Caco-2 (cell line): ENCODE data around the gene TRIM24. TPM values are rescaled to one million over a fixed set of nuclear protein-coding genes. Genes with fewer than 3 reads are reported as not detected.

Source experiments
- BruUV-seq: library from RNA; stranded (reverse); fragments of 400-500 nt; replicated peaks from 2 replicates; lab custom pipeline; 2021; lab: Mats Ljungman, UMichigan
- CTCF ChIA-PET: fragments of 300-600 bp; sonication (Branson Sonifier 250); formaldehyde crosslinking; loops from one replicate; lab custom pipeline; 2022; ENCODE audit warnings: antibody characterized with exemption; lab: Charles Lee
- POLR2A ChIA-PET: fragments of 300-600 bp; sonication (Branson Sonifier 250); formaldehyde crosslinking; loops from one replicate; lab custom pipeline; 2022; ENCODE audit warnings: antibody characterized with exemption; lab: Charles Lee
- DNase-seq, 2 experiments: peaks; one replicate each; pipeline versions ENCODE4 v3.0.0 to v3.0.0-alpha.2; 2020 to 2022
- H3K27me3 ChIP-seq: replicated peaks from 2 replicates; pipeline ENCODE4 v1.6.0; 2011; ENCODE audit warnings: low read length; ENCODE audit not compliant: control insufficient read depth, insufficient read depth
- H3K36me3 ChIP-seq: 2 replicates; pipeline ENCODE4 v1.5.1; 2011; ENCODE audit warnings: low read length; ENCODE audit not compliant: control insufficient read depth, insufficient read depth
- H3K4me1 ChIP-seq: fragments of 250-450 bp; sonication (Bioruptor Pico); 2 replicates; pipeline ENCODE4 v1.5.1; 2020; ENCODE audit warnings: mild to moderate bottlenecking
- H3K4me3 ChIP-seq: 2 replicates; pipeline ENCODE4 v1.5.1; 2011; ENCODE audit warnings: low read depth, mild to moderate bottlenecking, control low read depth, low read length
- H3K9me3 ChIP-seq: fragments of 250-450 bp; sonication (Bioruptor Pico); 2 replicates; pipeline ENCODE4 v1.5.1; 2020; ENCODE audit warnings: mild to moderate bottlenecking, moderate library complexity
- H3K27ac Mint-ChIP-seq: one replicate; pipeline ENCODE4 v1.8.0; 2022; ENCODE audit warnings: mixed read lengths; ENCODE audit not compliant: unreplicated experiment
- H3K27me3 Mint-ChIP-seq: one replicate; pipeline ENCODE4 v1.8.0; 2022; ENCODE audit warnings: mixed read lengths; ENCODE audit not compliant: insufficient read depth, unreplicated experiment
- H3K36me3 Mint-ChIP-seq: one replicate; pipeline ENCODE4 v1.8.0; 2022; ENCODE audit warnings: mild to moderate bottlenecking, mixed read lengths; ENCODE audit not compliant: insufficient read depth, unreplicated experiment
- H3K4me1 Mint-ChIP-seq: one replicate; pipeline ENCODE4 v1.8.0; 2022; ENCODE audit warnings: low read depth, mixed read lengths; ENCODE audit not compliant: unreplicated experiment
- H3K4me3 Mint-ChIP-seq: one replicate; pipeline ENCODE4 v1.8.0; 2022; ENCODE audit warnings: mild to moderate bottlenecking, moderate library complexity, mixed read lengths; ENCODE audit not compliant: unreplicated experiment
- H3K9me3 Mint-ChIP-seq: one replicate; pipeline ENCODE4 v1.8.0; 2022; ENCODE audit warnings: mixed read lengths; ENCODE audit not compliant: unreplicated experiment
- intact Hi-C: fragments of 100-400 bp; cut with micrococcal nuclease; formaldehyde crosslinking; loops from one replicate; pipeline ENCODE4 v1.10.0; 2022; ENCODE audit not compliant: unreplicated experiment
- total RNA-seq: library from RNA; stranded (reverse); gene quantifications from 2 replicates; pipeline ENCODE4 v1.2.3, GENCODE V29; 2022
- TF ChIP-seq, protein P1 (sequence below), 2 experiments: fragments of 200-600 bp in 1 of 2; IDR thresholded peaks; 1 replicate in 1 of 2; 2 replicates in 1 of 2; pipeline versions ENCODE4 v1.5.1 to v1.8.0; 2011 to 2022; ENCODE audit warnings: antibody characterized with exemption in 1 of 2, control low read depth in 1 of 2, inconsistent platforms in 1 of 2, low read depth in 1 of 2, low read length in 1 of 2, mild to moderate bottlenecking in 1 of 2, moderate library complexity in 1 of 2; ENCODE audit not compliant: insufficient read depth in 1 of 2, severe bottlenecking in 1 of 2, unreplicated experiment in 1 of 2

TRIM24 gene
- total RNA-seq, 1 experiment from 2014 or later, result 58.2 TPM

DNA sequence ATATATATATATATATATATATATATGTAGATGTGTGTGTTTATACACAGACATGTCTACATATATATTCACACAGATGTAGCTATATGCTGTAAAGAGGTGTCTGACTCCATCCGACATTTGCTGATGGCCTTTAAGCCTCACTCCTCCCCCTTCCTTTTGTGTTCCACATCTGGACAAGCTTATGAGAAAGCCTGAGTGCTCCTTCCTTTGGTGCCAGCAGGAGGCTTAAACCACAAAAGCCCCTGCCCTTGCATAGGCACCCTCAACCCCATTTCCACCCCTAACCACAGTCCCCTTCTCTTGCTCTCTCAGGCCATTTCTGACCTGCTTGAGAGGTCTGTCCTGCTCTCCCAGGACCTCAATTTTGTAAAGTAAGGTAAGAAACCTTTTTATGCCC, 142.4 kb downstream of the TRIM24 start:
- H3K27me3 ChIP-seq, result no peaks in the 10 kb centered on the region
- DNase-seq, result no peak
- no TSS peak for BruUV-seq
- H3K4me3 ChIP-seq, result no peak overlapping the region
- Mint-ChIP-seq H3K4me3 (no peak overlapping the region), H3K27ac (no peak overlapping the region), H3K4me1 (peaks cover 15% of the 10 kb centered on the region), H3K36me3 (no peaks in the 10 kb centered on the region), H3K27me3 (no peaks in the 10 kb centered on the region), H3K9me3 (peaks cover 19% of the 10 kb centered on the region)
- H3K36me3 ChIP-seq, result no peaks in the 10 kb centered on the region
- ChIA-PET POLR2A (no interaction called here), CTCF (interaction anchor here (0.6 kb wide), 1 partner anchor 167 kb away, joined by 3 read pairs; no protein-coding TSS in a partner anchor)
- H3K4me1 ChIP-seq, result no peaks in the 10 kb centered on the region
- TF ChIP-seq, protein P1, sequence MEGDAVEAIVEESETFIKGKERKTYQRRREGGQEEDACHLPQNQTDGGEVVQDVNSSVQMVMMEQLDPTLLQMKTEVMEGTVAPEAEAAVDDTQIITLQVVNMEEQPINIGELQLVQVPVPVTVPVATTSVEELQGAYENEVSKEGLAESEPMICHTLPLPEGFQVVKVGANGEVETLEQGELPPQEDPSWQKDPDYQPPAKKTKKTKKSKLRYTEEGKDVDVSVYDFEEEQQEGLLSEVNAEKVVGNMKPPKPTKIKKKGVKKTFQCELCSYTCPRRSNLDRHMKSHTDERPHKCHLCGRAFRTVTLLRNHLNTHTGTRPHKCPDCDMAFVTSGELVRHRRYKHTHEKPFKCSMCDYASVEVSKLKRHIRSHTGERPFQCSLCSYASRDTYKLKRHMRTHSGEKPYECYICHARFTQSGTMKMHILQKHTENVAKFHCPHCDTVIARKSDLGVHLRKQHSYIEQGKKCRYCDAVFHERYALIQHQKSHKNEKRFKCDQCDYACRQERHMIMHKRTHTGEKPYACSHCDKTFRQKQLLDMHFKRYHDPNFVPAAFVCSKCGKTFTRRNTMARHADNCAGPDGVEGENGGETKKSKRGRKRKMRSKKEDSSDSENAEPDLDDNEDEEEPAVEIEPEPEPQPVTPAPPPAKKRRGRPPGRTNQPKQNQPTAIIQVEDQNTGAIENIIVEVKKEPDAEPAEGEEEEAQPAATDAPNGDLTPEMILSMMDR (IDR thresholded peaks at IDR 0.05; ENCODE audit: insufficient read depth in 1 of 2, low read depth in 1 of 2, low read length in 1 of 2, severe bottlenecking in 1 of 2, unreplicated experiment in 1 of 2), result no peak
- H3K9me3 ChIP-seq, result 0 out of 2 replicates have a peak, but pooled peaks cover 10% of the 10 kb centered on the region
- intact Hi-C loops, result loop anchor here (5.0 kb wide), 1 partner anchor 60 kb away; no protein-coding TSS in a partner anchor

DNA sequence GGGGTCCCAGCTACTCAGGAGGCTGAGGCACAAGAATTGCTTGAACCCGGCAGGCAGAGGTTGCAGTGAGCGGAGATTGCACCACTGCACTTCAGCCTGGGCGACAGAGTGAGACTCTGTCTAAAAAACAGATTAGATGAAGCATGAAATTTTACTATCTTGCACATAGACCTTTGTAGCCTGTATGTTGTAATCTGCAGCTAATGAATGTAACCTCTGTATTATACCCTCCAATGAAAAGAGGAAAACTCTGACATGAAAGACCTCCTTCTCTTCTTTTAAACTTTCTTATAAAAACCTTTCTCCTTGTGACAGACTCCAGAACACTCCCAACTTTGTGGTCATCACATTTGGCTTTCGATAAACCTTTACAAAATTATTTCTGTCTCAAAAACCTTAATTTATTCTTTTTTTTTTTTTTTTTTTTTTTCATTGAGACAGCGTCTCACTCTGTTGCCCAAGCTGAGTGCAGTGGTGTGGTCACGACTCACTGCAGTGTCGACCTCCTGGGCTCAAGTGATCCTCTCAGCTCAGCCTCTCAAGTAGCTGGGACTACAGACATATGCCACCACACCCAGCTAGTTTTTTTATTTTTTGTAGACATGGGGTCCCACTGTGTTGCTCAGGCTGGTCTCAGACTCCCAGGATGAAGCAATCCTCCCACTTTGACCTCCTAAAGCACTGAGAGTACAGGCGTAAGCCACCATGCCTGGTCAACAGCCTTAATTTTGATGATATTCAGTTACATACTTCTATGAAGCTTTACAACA, 143.7 kb downstream of the TRIM24 start:
- DNase-seq, result no peak
- Mint-ChIP-seq H3K9me3 (peaks cover 24% of the 10 kb centered on the region), H3K27ac (no peak overlapping the region), H3K4me1 (peaks cover 18% of the 10 kb centered on the region), H3K4me3 (no peak overlapping the region), H3K27me3 (no peaks in the 10 kb centered on the region), H3K36me3 (no peaks in the 10 kb centered on the region)
- H3K27me3 ChIP-seq, result no peaks in the 10 kb centered on the region
- intact Hi-C loops, result loop anchor here (5.0 kb wide), 1 partner anchor 59 kb away; no protein-coding TSS in a partner anchor
- H3K9me3 ChIP-seq, result 0 out of 2 replicates have a peak, but pooled peaks cover 11% of the 10 kb centered on the region
- ChIA-PET CTCF (interaction anchor here (0.9 kb wide), 1 partner anchor 42 kb away, joined by 3 read pairs; no protein-coding TSS in a partner anchor), POLR2A (no interaction called here)
- TF ChIP-seq, protein P1 (IDR thresholded peaks at IDR 0.05; ENCODE audit: insufficient read depth in 1 of 2, low read depth in 1 of 2, low read length in 1 of 2, severe bottlenecking in 1 of 2, unreplicated experiment in 1 of 2), result no peak
- no TSS peak for BruUV-seq
- no peaks in the 10 kb centered on the region for H3K36me3 ChIP-seq
- H3K4me1 ChIP-seq, result no peaks in the 10 kb centered on the region
- no peak overlapping the region for H3K4me3 ChIP-seq

DNA sequence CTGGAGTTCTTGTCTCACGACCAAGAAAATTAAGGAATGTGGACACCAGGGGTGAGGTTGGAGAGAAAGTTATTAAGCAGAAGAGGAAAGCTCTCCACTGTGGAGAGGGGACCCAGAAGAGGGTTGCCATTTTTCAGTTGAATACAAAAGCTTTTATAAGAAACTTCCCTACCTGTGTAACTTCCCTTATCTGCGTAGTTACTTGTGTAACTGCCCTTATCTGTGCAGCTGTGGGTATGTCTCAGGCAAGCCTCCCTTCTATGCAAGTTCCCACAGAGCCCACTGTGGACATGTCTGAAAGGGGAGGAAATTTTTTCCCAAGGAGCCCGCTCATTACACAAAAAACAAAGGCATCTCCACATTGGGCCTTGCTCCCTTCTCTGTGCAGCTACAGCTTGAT, 146.2 kb downstream of the TRIM24 start:
- TF ChIP-seq, protein P1 (IDR thresholded peaks at IDR 0.05; ENCODE audit: insufficient read depth in 1 of 2, low read depth in 1 of 2, low read length in 1 of 2, severe bottlenecking in 1 of 2, unreplicated experiment in 1 of 2), result no peak
- Histone ChIP-seq H3K4me3 (no peak overlapping the region), H3K9me3 (0 out of 2 replicates have a peak, but pooled peaks cover 11% of the 10 kb centered on the region), H3K4me1 (peaks cover 11% of the 10 kb centered on the region; the same call in 1 of the 2 replicates), H3K36me3 (no peaks in the 10 kb centered on the region), H3K27me3 (no peaks in the 10 kb centered on the region)
- Mint-ChIP-seq H3K27ac (no peak overlapping the region), H3K27me3 (no peaks in the 10 kb centered on the region), H3K4me3 (no peak overlapping the region), H3K36me3 (no peaks in the 10 kb centered on the region), H3K4me1 (peaks cover 28% of the 10 kb centered on the region), H3K9me3 (peaks cover 24% of the 10 kb centered on the region)
- intact Hi-C loops, result no loop called here
- CTCF ChIA-PET, result no interaction called here
- no TSS peak for BruUV-seq
- POLR2A ChIA-PET, result no interaction called here
- no peak for DNase-seq
